Measurements from ENCODE around the gene TMEM181.

GRCh38 chr6:158639056-158639455, 79.2 kb downstream of the TMEM181 start:
- no peak for TF ChIP-seq CTCF (IDR thresholded peaks at IDR 0.05; ENCODE audit: insufficient read depth, low read length, poor library complexity, severe bottlenecking)
- TF ChIP-seq EZH2phosphoT487 (conservative IDR thresholded peaks at IDR 0.05; ENCODE audit: low read length): no peak

Measured in SU-DHL-6 (cell line).